NCI-H82 treated with DMSO at 0.1 percent for 48 hours (cell line): ENCODE data around the gene TMEM258.

Experiments
- DNase-seq: peaks from one replicate; lab custom pipeline; 2025; ENCODE audit not compliant: unreplicated experiment; lab: John Stamatoyannopoulos, UW

TMEM258 gene

GRCh38 chr11:61797263-61797944 is 5.0 kb upstream of the TMEM258 start:
- peak; percentile 22 for DNase-seq

- DNase-seq = no peak
Observed at GRCh38 chr11:61795876-61796526, 3.6 kb upstream of the TMEM258 start.

- DNase-seq = no peak
Observed at GRCh38 chr11:61795459-61795858, 3.1 kb upstream of the TMEM258 start.

- no peak for DNase-seq
Observed at GRCh38 chr11:61794579-61794978, 2.2 kb upstream of the TMEM258 start.

GRCh38 chr11:61793829-61794204 is 1.4 kb upstream of the TMEM258 start:
- no peak for DNase-seq

GRCh38 chr11:61793083-61793828 is 857 bp upstream of the TMEM258 start:
- DNase-seq = peak; percentile 22

- DNase-seq = peak; percentile 27
Observed at GRCh38 chr11:61791737-61792309, 576 bp downstream of the TMEM258 start.

- DNase-seq = peak; percentile 45
Observed at GRCh38 chr11:61787928-61788491, 4.4 kb downstream of the TMEM258 start.

- DNase-seq = no peak
Observed at GRCh38 chr11:61785837-61786402, 6.5 kb downstream of the TMEM258 start.

GRCh38 chr11:61784506-61784805 is 7.9 kb downstream of the TMEM258 start:
- no peak for DNase-seq

- DNase-seq = no peak
Observed at GRCh38 chr11:61783717-61784505, 8.5 kb downstream of the TMEM258 start.

- DNase-seq = no peak
Observed at GRCh38 chr11:61782841-61783240, 9.6 kb downstream of the TMEM258 start.

- DNase-seq = no peak
Observed at GRCh38 chr11:61782299-61782698, 10.1 kb downstream of the TMEM258 start.

GRCh38 chr11:61781585-61781984 is 10.8 kb downstream of the TMEM258 start:
- no peak for DNase-seq

- no peak for DNase-seq
Observed at GRCh38 chr11:61780581-61781162, 11.7 kb downstream of the TMEM258 start.

- no peak for DNase-seq
Observed at GRCh38 chr11:61779666-61780525, 12.5 kb downstream of the TMEM258 start.

GRCh38 chr11:61778920-61779650 is 13.3 kb downstream of the TMEM258 start:
- no peak for DNase-seq

- DNase-seq = no peak
Observed at GRCh38 chr11:61778357-61778886, 14.0 kb downstream of the TMEM258 start.
